Measurements from ENCODE around the gene EFHD1.

- TF ChIP-seq, protein P1, sequence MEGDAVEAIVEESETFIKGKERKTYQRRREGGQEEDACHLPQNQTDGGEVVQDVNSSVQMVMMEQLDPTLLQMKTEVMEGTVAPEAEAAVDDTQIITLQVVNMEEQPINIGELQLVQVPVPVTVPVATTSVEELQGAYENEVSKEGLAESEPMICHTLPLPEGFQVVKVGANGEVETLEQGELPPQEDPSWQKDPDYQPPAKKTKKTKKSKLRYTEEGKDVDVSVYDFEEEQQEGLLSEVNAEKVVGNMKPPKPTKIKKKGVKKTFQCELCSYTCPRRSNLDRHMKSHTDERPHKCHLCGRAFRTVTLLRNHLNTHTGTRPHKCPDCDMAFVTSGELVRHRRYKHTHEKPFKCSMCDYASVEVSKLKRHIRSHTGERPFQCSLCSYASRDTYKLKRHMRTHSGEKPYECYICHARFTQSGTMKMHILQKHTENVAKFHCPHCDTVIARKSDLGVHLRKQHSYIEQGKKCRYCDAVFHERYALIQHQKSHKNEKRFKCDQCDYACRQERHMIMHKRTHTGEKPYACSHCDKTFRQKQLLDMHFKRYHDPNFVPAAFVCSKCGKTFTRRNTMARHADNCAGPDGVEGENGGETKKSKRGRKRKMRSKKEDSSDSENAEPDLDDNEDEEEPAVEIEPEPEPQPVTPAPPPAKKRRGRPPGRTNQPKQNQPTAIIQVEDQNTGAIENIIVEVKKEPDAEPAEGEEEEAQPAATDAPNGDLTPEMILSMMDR (IDR thresholded peaks at IDR 0.05): 0 out of 2 replicates have a peak, but pooled peaks have one; percentile 7
- no peak for TF ChIP-seq ZFX (IDR thresholded peaks at IDR 0.05; ENCODE audit: borderline replicate concordance)
Observed at GRCh38 chr2:232658217-232658785, 24.9 kb downstream of the EFHD1 start.
